ENCODE results near the gene RILPL2. TPM values are rescaled to one million over a fixed set of nuclear protein-coding genes. Genes with fewer than 3 reads are reported as not detected.
"Not testable (repeated sequence)": the region's sequence is repeated elsewhere in the genome, so short reads cannot be mapped to it uniquely, and the experiment has no call there.

RILPL2 gene
- polyA plus RNA-seq, 4 donors = 0.45 to 5.1 (median 2.0) TPM

- H3K4me1 ChIP-seq (ENCODE audit: control insufficient read depth in 3 of 3, insufficient read depth in 2 of 3, low read depth in 1 of 3, low read length in 2 of 3) = no peaks in the 10 kb centered on the region
- no peak overlapping the region for H3K4me3 ChIP-seq (ENCODE audit: low read depth in 1 of 3, low read length in 3 of 3)
- peaks cover 0 to 34% (median 10%) of the 10 kb centered on the region in 3 donors for H3K36me3 ChIP-seq (ENCODE audit: control insufficient read depth in 3 of 3, insufficient read depth in 2 of 3, low read depth in 1 of 3, low read length in 3 of 3)
- 85 to 93% (median 86%) methylated on average over 4 of the region's 4 CpGs for WGBS, 3 donors
- H3K27me3 ChIP-seq (ENCODE audit: control insufficient read depth in 3 of 3, insufficient read depth in 3 of 3, low read length in 3 of 3) = no peaks in the 10 kb centered on the region
- no peak overlapping the region for H3K27ac ChIP-seq (ENCODE audit: low read depth in 1 of 3, low read length in 2 of 3)
- DNase-seq (no peak), FAIRE-seq (no peak)
- H3K9me3 ChIP-seq (ENCODE audit: control insufficient read depth in 2 of 2, insufficient read depth in 1 of 2, low read depth in 1 of 2, low read length in 1 of 2) = no peaks in the 10 kb centered on the region
Observed at GRCh38 chr12:123465084-123465483, 28.6 kb upstream of the RILPL2 start.

GRCh38 chr12:123463174-123463573 lies 26.7 kb upstream of the RILPL2 start:
- not testable (repeated sequence) for H3K4me3 ChIP-seq (ENCODE audit: low read depth in 1 of 3, low read length in 3 of 3); H3K4me1 ChIP-seq (ENCODE audit: control insufficient read depth in 3 of 3, insufficient read depth in 2 of 3, low read depth in 1 of 3, low read length in 2 of 3); DNase-seq; H3K27ac ChIP-seq (ENCODE audit: low read depth in 1 of 3, low read length in 2 of 3); H3K9me3 ChIP-seq (ENCODE audit: control insufficient read depth in 2 of 2, insufficient read depth in 1 of 2, low read depth in 1 of 2, low read length in 1 of 2); H3K27me3 ChIP-seq (ENCODE audit: control insufficient read depth in 3 of 3, insufficient read depth in 3 of 3, low read length in 3 of 3); FAIRE-seq
- peaks cover 0 to 32% (median 10%) of the 10 kb centered on the region in 3 donors for H3K36me3 ChIP-seq (ENCODE audit: control insufficient read depth in 3 of 3, insufficient read depth in 2 of 3, low read depth in 1 of 3, low read length in 3 of 3)
- WGBS, 3 donors = 96 to 97% (median 96%) methylated on average over 11 of the region's 11 CpGs

GRCh38 chr12:123457980-123458779 lies 21.7 kb upstream of the RILPL2 start, which contains the start of gene SNRNP35:
TSS of gene SNRNP35 (plus strand) at chr12:123458139. CDS start at chr12:123465541, 7,402 bp downstream.
- Histone ChIP-seq H3K27ac (ENCODE audit: low read depth in 1 of 3, low read length in 2 of 3) (peak within 1 kb of the TSS; percentile 96 to 98 (median 97)), H3K36me3 (ENCODE audit: control insufficient read depth in 3 of 3, insufficient read depth in 2 of 3, low read depth in 1 of 3, low read length in 3 of 3) (peaks cover 0 to 10% (median 0%) of the 10 kb centered on the region in 3 donors), H3K4me3 (ENCODE audit: low read depth in 1 of 3, low read length in 3 of 3) (peak within 1 kb of the TSS; percentile 59 to 83 (median 65)), H3K27me3 (ENCODE audit: control insufficient read depth in 3 of 3, insufficient read depth in 3 of 3, low read length in 3 of 3) (no peaks in the 10 kb centered on the region), H3K4me1 (ENCODE audit: control insufficient read depth in 3 of 3, insufficient read depth in 2 of 3, low read depth in 1 of 3, low read length in 2 of 3) (peaks cover 0 to 3% (median 0%) of the 10 kb centered on the region in 3 donors), H3K9me3 (ENCODE audit: control insufficient read depth in 2 of 2, insufficient read depth in 1 of 2, low read depth in 1 of 2, low read length in 1 of 2) (no peaks in the 10 kb centered on the region)
- WGBS, 3 donors = 0% methylated on average over 47 to 48 of the region's 48 CpGs
- no peak for FAIRE-seq
- DNase-seq = peak; percentile 84 to 94

GRCh38 chr12:123453165-123453564 lies 16.7 kb upstream of the RILPL2 start:
- WGBS, 3 donors = 54 to 60% (median 57%) methylated on average over 3 of the region's 3 CpGs
- DNase-seq = peak in 1 of 2 donors; percentile 13

GRCh38 chr12:123452276-123452550 lies 15.7 kb upstream of the RILPL2 start:
- not testable (repeated sequence) for H3K4me1 ChIP-seq (ENCODE audit: control insufficient read depth in 3 of 3, insufficient read depth in 2 of 3, low read depth in 1 of 3, low read length in 2 of 3); H3K4me3 ChIP-seq (ENCODE audit: low read depth in 1 of 3, low read length in 3 of 3); H3K9me3 ChIP-seq (ENCODE audit: control insufficient read depth in 2 of 2, insufficient read depth in 1 of 2, low read depth in 1 of 2, low read length in 1 of 2); H3K27me3 ChIP-seq (ENCODE audit: control insufficient read depth in 3 of 3, insufficient read depth in 3 of 3, low read length in 3 of 3); H3K27ac ChIP-seq (ENCODE audit: low read depth in 1 of 3, low read length in 2 of 3); H3K36me3 ChIP-seq (ENCODE audit: control insufficient read depth in 3 of 3, insufficient read depth in 2 of 3, low read depth in 1 of 3, low read length in 3 of 3); FAIRE-seq; DNase-seq
- WGBS, 3 donors = 41 to 90% (median 47%) methylated on average over 1 of the region's 1 CpG

More at GRCh38 chr12:123453165-123453564, 16.7 kb upstream of the RILPL2 start:
- FAIRE-seq = no peak
- Histone ChIP-seq H3K4me3 (ENCODE audit: low read depth in 1 of 3, low read length in 3 of 3) (no peak overlapping the region), H3K9me3 (ENCODE audit: control insufficient read depth in 2 of 2, insufficient read depth in 1 of 2, low read depth in 1 of 2, low read length in 1 of 2) (no peaks in the 10 kb centered on the region), H3K27ac (ENCODE audit: low read depth in 1 of 3, low read length in 2 of 3) (no peak overlapping the region), H3K27me3 (ENCODE audit: control insufficient read depth in 3 of 3, insufficient read depth in 3 of 3, low read length in 3 of 3) (no peaks in the 10 kb centered on the region), H3K4me1 (ENCODE audit: control insufficient read depth in 3 of 3, insufficient read depth in 2 of 3, low read depth in 1 of 3, low read length in 2 of 3) (no peaks in the 10 kb centered on the region), H3K36me3 (ENCODE audit: control insufficient read depth in 3 of 3, insufficient read depth in 2 of 3, low read depth in 1 of 3, low read length in 3 of 3) (no peaks in the 10 kb centered on the region)

DNA sequence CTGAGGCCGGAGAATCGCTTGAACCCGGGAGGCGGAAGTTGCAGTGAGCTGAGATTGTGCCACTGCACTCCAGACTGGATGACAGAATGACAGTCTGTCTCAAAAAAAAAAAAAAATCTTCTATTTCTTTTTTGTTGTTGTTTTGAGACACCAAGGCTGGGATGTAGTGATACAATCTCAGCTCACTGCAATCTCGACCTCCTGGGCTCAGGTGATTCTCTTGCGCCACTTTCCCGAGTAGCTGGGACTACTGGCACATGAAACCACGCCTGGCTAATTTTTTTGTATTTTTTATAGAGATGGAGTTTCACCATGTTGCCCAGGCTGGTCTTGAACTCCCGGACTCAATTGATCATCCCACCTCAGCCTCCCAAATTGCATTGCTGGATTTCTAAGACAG lies 14.2 kb upstream of the RILPL2 start:
- DNase-seq = no peak

DNA sequence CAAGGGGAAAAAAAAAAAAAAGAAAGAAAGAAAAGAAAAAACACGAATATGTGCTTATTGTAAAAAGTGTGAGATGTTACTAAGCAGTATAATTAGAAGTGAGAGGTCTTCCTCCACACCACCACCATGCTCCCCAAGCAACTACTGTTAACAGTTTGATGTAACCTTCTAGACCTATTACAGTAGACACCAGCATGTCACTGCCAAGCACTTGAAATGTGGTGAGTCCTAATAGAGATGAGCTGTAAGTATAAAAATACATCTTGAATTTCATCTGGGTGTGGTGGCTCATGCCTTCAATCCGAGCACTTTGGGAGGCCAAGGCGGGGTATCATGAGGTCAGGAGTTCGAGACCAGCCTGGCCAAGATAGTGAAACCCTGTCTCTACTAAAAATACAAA lies 13.4 kb upstream of the RILPL2 start:
- H3K9me3 ChIP-seq (ENCODE audit: control insufficient read depth in 2 of 2, insufficient read depth in 1 of 2, low read depth in 1 of 2, low read length in 1 of 2) = no peaks in the 10 kb centered on the region
- H3K27me3 ChIP-seq (ENCODE audit: control insufficient read depth in 3 of 3, insufficient read depth in 3 of 3, low read length in 3 of 3) = no peaks in the 10 kb centered on the region
- H3K4me3 ChIP-seq (ENCODE audit: low read depth in 1 of 3, low read length in 3 of 3) = no peak overlapping the region
- DNase-seq = no peak
- 80 to 91% (median 87%) methylated on average over 4 of the region's 4 CpGs for WGBS, 3 donors
- H3K27ac ChIP-seq (ENCODE audit: low read depth in 1 of 3, low read length in 2 of 3) = no peak overlapping the region
- H3K4me1 ChIP-seq (ENCODE audit: control insufficient read depth in 3 of 3, insufficient read depth in 2 of 3, low read depth in 1 of 3, low read length in 2 of 3) = no peaks in the 10 kb centered on the region
- H3K36me3 ChIP-seq (ENCODE audit: control insufficient read depth in 3 of 3, insufficient read depth in 2 of 3, low read depth in 1 of 3, low read length in 3 of 3) = no peaks in the 10 kb centered on the region
- no peak for FAIRE-seq

More for the DNA sequence above, 14.2 kb upstream of the RILPL2 start:
- Histone ChIP-seq H3K27me3 (ENCODE audit: control insufficient read depth in 3 of 3, insufficient read depth in 3 of 3, low read length in 3 of 3) (no peaks in the 10 kb centered on the region), H3K36me3 (ENCODE audit: control insufficient read depth in 3 of 3, insufficient read depth in 2 of 3, low read depth in 1 of 3, low read length in 3 of 3) (no peaks in the 10 kb centered on the region), H3K27ac (ENCODE audit: low read depth in 1 of 3, low read length in 2 of 3) (no peak overlapping the region), H3K4me3 (ENCODE audit: low read depth in 1 of 3, low read length in 3 of 3) (no peak overlapping the region), H3K4me1 (ENCODE audit: control insufficient read depth in 3 of 3, insufficient read depth in 2 of 3, low read depth in 1 of 3, low read length in 2 of 3) (no peaks in the 10 kb centered on the region), H3K9me3 (ENCODE audit: control insufficient read depth in 2 of 2, insufficient read depth in 1 of 2, low read depth in 1 of 2, low read length in 1 of 2) (no peaks in the 10 kb centered on the region)
- no peak for FAIRE-seq
- 88 to 96% (median 91%) methylated on average over 9 of the region's 9 CpGs for WGBS, 3 donors

DNA sequence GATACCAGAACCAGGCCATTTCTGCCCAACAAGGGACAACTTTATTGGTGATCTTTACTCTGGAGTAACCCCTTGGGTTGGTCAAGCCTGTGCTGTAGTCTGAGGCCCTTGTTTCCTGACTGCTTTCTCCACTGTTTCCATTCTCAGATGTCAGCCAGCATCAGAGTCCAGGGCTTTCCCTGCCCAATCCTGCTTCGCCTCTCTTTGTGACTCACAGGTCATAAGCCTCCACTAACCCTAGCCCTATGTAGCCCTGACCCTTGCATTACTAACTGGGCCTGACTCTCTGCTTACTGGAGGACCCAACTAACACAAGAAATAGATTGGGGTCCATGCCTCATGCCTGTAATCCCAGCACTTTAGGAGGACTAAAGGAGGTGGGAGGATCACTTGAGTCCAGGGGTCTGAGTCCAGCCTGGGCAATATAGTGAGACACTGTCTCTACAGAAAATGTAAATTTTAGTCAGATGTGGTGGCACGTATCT lies 12.8 kb upstream of the RILPL2 start:
- DNase-seq (no peak), FAIRE-seq (no peak)
- H3K27me3 ChIP-seq (ENCODE audit: control insufficient read depth in 3 of 3, insufficient read depth in 3 of 3, low read length in 3 of 3) = no peaks in the 10 kb centered on the region
- no peaks in the 10 kb centered on the region for H3K4me1 ChIP-seq (ENCODE audit: control insufficient read depth in 3 of 3, insufficient read depth in 2 of 3, low read depth in 1 of 3, low read length in 2 of 3)
- no peaks in the 10 kb centered on the region for H3K9me3 ChIP-seq (ENCODE audit: control insufficient read depth in 2 of 2, insufficient read depth in 1 of 2, low read depth in 1 of 2, low read length in 1 of 2)
- WGBS, 3 donors = 91 to 97% (median 92%) methylated on average over 2 of the region's 2 CpGs
- H3K36me3 ChIP-seq (ENCODE audit: control insufficient read depth in 3 of 3, insufficient read depth in 2 of 3, low read depth in 1 of 3, low read length in 3 of 3) = no peaks in the 10 kb centered on the region
- H3K4me3 ChIP-seq (ENCODE audit: low read depth in 1 of 3, low read length in 3 of 3) = no peak overlapping the region
- H3K27ac ChIP-seq (ENCODE audit: low read depth in 1 of 3, low read length in 2 of 3) = no peak overlapping the region
